Stimulated activated CD8-positive, alpha-beta memory T cell treated with anti-CD3 and anti-CD28 coated beads, Interleukin-12 subunit alpha, Interleukin-12 subunit beta, amount 100 ng/mL, for 24 hours (primary cell): Measurements from ENCODE around the gene RCAN2.
"Not testable (repeated sequence)": the region's sequence is repeated elsewhere in the genome, so short reads cannot be mapped to it uniquely, and the experiment has no call there.

Experiments
- DNase-seq: peaks from one replicate; pipeline ENCODE4 v3.0.0-alpha.2; 2020; ENCODE audit errors: extremely low read depth

RCAN2 gene

GRCh38 chr6:46333481-46333880, 157.8 kb downstream of the RCAN2 start:
- no peak for DNase-seq

GRCh38 chr6:46332448-46332847, 158.8 kb downstream of the RCAN2 start:
- DNase-seq, result not testable (repeated sequence)

GRCh38 chr6:46331461-46331860, 159.8 kb downstream of the RCAN2 start:
- no peak for DNase-seq

- DNase-seq, result no peak
These were observed 161.7 kb downstream of the RCAN2 start for GRCh38 chr6:46329568-46329967.

GRCh38 chr6:46327779-46328178, 163.5 kb downstream of the RCAN2 start:
- DNase-seq, result no peak

- DNase-seq, result no peak
These were observed 165.4 kb downstream of the RCAN2 start for GRCh38 chr6:46325561-46326530.

- no peak for DNase-seq
These were observed 166.5 kb downstream of the RCAN2 start for GRCh38 chr6:46324706-46325105.

- no peak for DNase-seq
These were observed 167.2 kb downstream of the RCAN2 start for GRCh38 chr6:46323966-46324622.

GRCh38 chr6:46323312-46323965, 167.8 kb downstream of the RCAN2 start:
- no peak for DNase-seq

- DNase-seq, result no peak
These were observed 170.7 kb downstream of the RCAN2 start for GRCh38 chr6:46320505-46320904.

- no peak for DNase-seq
These were observed 175.7 kb downstream of the RCAN2 start for GRCh38 chr6:46315589-46315988.

- no peak for DNase-seq
These were observed 178.6 kb downstream of the RCAN2 start for GRCh38 chr6:46312654-46313053.

GRCh38 chr6:46310196-46310595, 181.1 kb downstream of the RCAN2 start:
- DNase-seq, result no peak

- DNase-seq, result no peak
These were observed 184.8 kb downstream of the RCAN2 start for GRCh38 chr6:46306431-46306830.

GRCh38 chr6:46305833-46306232, 185.4 kb downstream of the RCAN2 start:
- DNase-seq, result no peak

GRCh38 chr6:46305236-46305635, 186.0 kb downstream of the RCAN2 start:
- no peak for DNase-seq

- no peak for DNase-seq
These were observed 188.4 kb downstream of the RCAN2 start for GRCh38 chr6:46302816-46303215.

- DNase-seq, result no peak
These were observed 189.1 kb downstream of the RCAN2 start for GRCh38 chr6:46302176-46302575.

GRCh38 chr6:46299253-46299652, 192.0 kb downstream of the RCAN2 start:
- no peak for DNase-seq

GRCh38 chr6:46296586-46296985, 194.7 kb downstream of the RCAN2 start:
- DNase-seq, result no peak

GRCh38 chr6:46293641-46294316, 197.5 kb downstream of the RCAN2 start:
- no peak for DNase-seq

GRCh38 chr6:46291880-46292279, 199.4 kb downstream of the RCAN2 start:
- no peak for DNase-seq
